Skin of body (tissue), 2 donors: ENCODE data around the gene BCL2. TPM values are rescaled to one million over a fixed set of nuclear protein-coding genes. Genes with fewer than 3 reads are reported as not detected.

Experiments used
- DNase-seq: peaks from one replicate; lab custom pipeline; 2025; lab: John Stamatoyannopoulos, UW
- total RNA-seq: library from RNA; depleted of rRNA; stranded (reverse); fragments of >200 nt; gene quantifications from one replicate; pipeline ENCODE4 v1.2.3, GENCODE V29; 2014

Gene BCL2
- total RNA-seq, 1 donor from 2014 or later: 32.2 TPM

- no peak for DNase-seq
Measured at GRCh38 chr18:63311118-63312018, 8.2 kb downstream of the BCL2 start.

- no peak for DNase-seq
Measured at GRCh38 chr18:63309422-63309821, 10.1 kb downstream of the BCL2 start.

GRCh38 chr18:63307551-63308200 lies 11.9 kb downstream of the BCL2 start:
- peak; percentile 24 for DNase-seq

GRCh38 chr18:63306819-63307550 lies 12.6 kb downstream of the BCL2 start:
- DNase-seq: no peak

- no peak for DNase-seq
Measured at GRCh38 chr18:63306249-63306648, 13.3 kb downstream of the BCL2 start.

- DNase-seq: no peak
Measured at GRCh38 chr18:63303547-63303946, 16.0 kb downstream of the BCL2 start.

GRCh38 chr18:63302636-63303405 lies 16.7 kb downstream of the BCL2 start:
- no peak for DNase-seq

- no peak for DNase-seq
Measured at GRCh38 chr18:63302220-63302619, 17.3 kb downstream of the BCL2 start.

- DNase-seq: no peak
Measured at GRCh38 chr18:63301434-63301833, 18.1 kb downstream of the BCL2 start.

- DNase-seq: no peak
Measured at GRCh38 chr18:63299837-63300745, 19.5 kb downstream of the BCL2 start.

GRCh38 chr18:63298400-63299365 lies 20.9 kb downstream of the BCL2 start:
- no peak for DNase-seq

GRCh38 chr18:63297687-63298399 lies 21.7 kb downstream of the BCL2 start:
- no peak for DNase-seq

- DNase-seq: no peak
Measured at GRCh38 chr18:63293935-63294334, 25.6 kb downstream of the BCL2 start.

- DNase-seq: no peak
Measured at GRCh38 chr18:63292831-63293683, 26.5 kb downstream of the BCL2 start.

GRCh38 chr18:63291278-63291677 lies 28.3 kb downstream of the BCL2 start:
- DNase-seq: no peak

- DNase-seq: no peak
Measured at GRCh38 chr18:63290821-63291200, 28.8 kb downstream of the BCL2 start.

- no peak for DNase-seq
Measured at GRCh38 chr18:63290166-63290820, 29.3 kb downstream of the BCL2 start.
